B cell (primary cell): ENCODE results near the gene KRTAP9-4.

ENCODE experiments used
- CTCF ChIP-seq: fragments of 200-600 bp; IDR thresholded peaks from one replicate; pipeline ENCODE4 v1.8.0; 2022; ENCODE audit warnings: antibody characterized with exemption, mild to moderate bottlenecking
- EZH2 ChIP-seq: IDR thresholded peaks from 2 replicates; pipeline ENCODE4 v1.6.1; 2012; ENCODE audit warnings: borderline replicate concordance, low read depth, mild to moderate bottlenecking, moderate library complexity, low read length; ENCODE audit not compliant: insufficient read depth, poor library complexity, severe bottlenecking

- TF ChIP-seq CTCF (no peak), EZH2 (no peak)
Measured at GRCh38 chr17:41298458-41299135, 49.1 kb downstream of the KRTAP9-4 start.
